Mucosa of rectum (tissue), 2 donors: Measurements from ENCODE around the gene RPL28.

Experiments used
- H3K27ac ChIP-seq, 2 donors: one replicate each; pipeline ENCODE4 v1.7.0; 2013; ENCODE audit warnings: inconsistent platforms in 2 of 2, low read depth in 2 of 2, low read length in 2 of 2
- H3K27me3 ChIP-seq, 2 donors: one replicate each; pipeline ENCODE4 v1.7.0; 2013; ENCODE audit warnings: low read length in 2 of 2; ENCODE audit not compliant: control insufficient read depth in 2 of 2, insufficient read depth in 2 of 2
- H3K36me3 ChIP-seq, 2 donors: one replicate each; pipeline ENCODE4 v1.7.0; 2013; ENCODE audit warnings: low read length in 2 of 2; ENCODE audit not compliant: control insufficient read depth in 2 of 2, insufficient read depth in 2 of 2
- H3K4me1 ChIP-seq, 2 donors: one replicate each; pipeline ENCODE4 v1.7.0; 2013; ENCODE audit warnings: low read length in 2 of 2, mild to moderate bottlenecking in 1 of 2; ENCODE audit not compliant: control insufficient read depth in 2 of 2, insufficient read depth in 2 of 2
- H3K4me3 ChIP-seq, 2 donors: one replicate each; pipeline ENCODE4 v1.7.0; 2013; ENCODE audit warnings: low read length in 2 of 2
- H3K9ac ChIP-seq, 2 donors: one replicate each; pipeline ENCODE4 v1.7.0; 2013; ENCODE audit warnings: low read length in 2 of 2, low read depth in 1 of 2, mild to moderate bottlenecking in 1 of 2
- H3K9me3 ChIP-seq, 2 donors: one replicate each; pipeline ENCODE4 v1.7.0; 2013; ENCODE audit warnings: low read length in 2 of 2; ENCODE audit not compliant: control insufficient read depth in 2 of 2
- donor health status: healthy.
- donor health status: Normal muscosa, but diverticular disease.

RPL28 gene

DNA sequence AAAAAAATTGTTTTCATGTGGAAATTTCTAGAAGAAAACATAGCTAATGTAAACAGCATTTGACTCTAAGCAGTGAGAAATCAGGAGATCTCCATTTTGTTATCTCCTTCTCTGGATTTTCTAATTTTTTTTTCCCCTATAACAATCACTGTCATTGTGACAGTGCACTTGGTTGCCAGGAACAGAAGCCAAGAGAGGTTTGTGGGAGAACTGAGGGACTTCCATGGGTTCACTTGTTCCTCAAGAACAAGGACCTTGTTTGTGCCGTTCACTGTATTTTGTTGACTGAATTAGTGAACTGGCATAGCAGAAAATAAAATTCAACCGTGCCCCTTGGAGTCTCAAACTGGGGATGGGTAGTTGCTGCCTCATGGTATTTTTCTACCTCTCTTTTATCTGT lies 40.3 kb downstream of the RPL28 start:
- no peak overlapping the region for H3K4me3 ChIP-seq
- H3K27ac ChIP-seq = no peak overlapping the region

DNA sequence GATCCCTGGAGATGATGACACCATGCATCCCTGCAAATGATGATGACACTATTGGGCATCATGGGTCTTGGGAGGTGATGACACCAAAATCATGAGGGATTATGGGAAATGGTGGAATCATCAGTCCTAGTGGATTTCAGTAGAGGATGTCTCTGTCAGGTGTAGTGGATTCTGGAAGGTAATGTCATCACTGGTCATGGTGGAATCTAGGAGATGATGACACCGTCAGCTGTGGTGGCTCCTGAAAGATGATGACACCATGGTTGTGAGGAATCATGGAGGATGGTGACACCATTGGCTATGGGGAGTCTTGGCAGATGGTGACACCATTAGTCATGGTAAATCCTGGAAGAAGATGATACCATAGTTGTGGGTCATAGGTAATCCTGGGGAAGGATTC lies 45.5 kb downstream of the RPL28 start:
- Histone ChIP-seq H3K27me3 (peaks cover 22% of the 10 kb centered on the region in 2 donors), H3K36me3 (no peaks in the 10 kb centered on the region), H3K9me3 (no peaks in the 10 kb centered on the region), H3K27ac (no peak overlapping the region), H3K9ac (no peak overlapping the region), H3K4me1 (no peaks in the 10 kb centered on the region), H3K4me3 (no peak overlapping the region)

More for the DNA sequence above, 40.3 kb downstream of the RPL28 start:
- Histone ChIP-seq H3K9me3 (no peaks in the 10 kb centered on the region), H3K9ac (no peak overlapping the region), H3K27me3 (peaks cover 2 to 12% of the 10 kb centered on the region in 2 donors), H3K36me3 (no peaks in the 10 kb centered on the region), H3K4me1 (no peaks in the 10 kb centered on the region)

DNA sequence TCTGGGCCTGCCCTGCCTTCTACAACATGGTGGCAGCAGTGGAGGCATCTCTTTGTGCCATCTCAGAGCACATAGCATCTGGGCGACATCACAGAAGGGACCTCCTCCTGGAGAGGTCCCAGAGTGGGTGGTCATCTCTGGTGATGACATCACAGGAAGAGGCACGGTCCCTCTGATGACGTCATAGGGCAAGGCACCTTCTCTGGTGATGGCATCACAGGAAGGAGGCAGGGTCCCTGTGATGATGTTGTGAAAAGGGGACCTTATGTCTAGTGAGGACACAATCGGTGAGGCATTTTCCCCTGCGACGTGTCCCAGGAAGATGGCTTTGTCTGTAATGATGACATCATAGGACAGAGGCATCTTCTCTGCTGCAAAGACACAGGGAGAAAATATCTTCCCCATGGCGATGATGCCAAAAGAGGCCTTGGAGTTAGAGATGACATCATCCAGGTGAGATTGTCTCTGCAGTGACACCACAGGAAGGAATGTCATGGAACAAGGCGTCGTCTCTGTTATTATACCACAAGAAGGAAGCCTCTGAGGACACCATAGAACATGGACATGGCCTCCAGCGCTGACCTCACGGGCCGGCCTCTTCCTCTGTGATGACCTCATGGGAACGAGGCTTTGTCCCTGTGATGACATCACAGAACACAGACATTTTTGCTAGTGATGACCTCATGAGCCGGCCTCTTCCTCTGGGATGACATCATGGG lies 46.7 kb downstream of the RPL28 start:
- H3K27me3 ChIP-seq = peaks cover 22 to 23% of the 10 kb centered on the region in 2 donors
- no peaks in the 10 kb centered on the region for H3K36me3 ChIP-seq
- H3K9ac ChIP-seq = no peak overlapping the region
- no peak overlapping the region for H3K4me3 ChIP-seq
- H3K27ac ChIP-seq = no peak overlapping the region
- no peaks in the 10 kb centered on the region for H3K4me1 ChIP-seq
- no peaks in the 10 kb centered on the region for H3K9me3 ChIP-seq

DNA sequence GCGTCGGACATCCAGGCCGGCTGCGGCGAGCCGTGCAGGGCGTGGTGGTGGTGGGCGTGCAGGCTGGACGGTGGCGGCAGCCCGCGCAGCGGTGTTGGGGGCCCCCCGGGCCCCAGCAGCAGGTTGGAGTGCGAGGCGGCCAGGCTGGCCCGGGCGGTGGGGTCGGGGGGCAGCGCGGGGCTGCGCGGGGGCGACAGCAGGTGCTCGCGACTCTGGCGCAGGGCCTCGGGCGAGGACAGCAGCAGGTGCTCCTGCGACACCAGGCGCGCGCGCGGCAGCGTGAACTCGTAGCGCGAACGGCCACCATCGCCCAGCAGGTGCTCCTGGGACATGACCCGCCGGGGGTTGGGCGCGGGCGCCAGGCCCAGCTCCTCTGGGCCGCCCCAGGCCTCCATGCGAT lies 47.6 kb downstream of the RPL28 start:
- Histone ChIP-seq H3K4me1 (no peaks in the 10 kb centered on the region), H3K9me3 (no peaks in the 10 kb centered on the region), H3K9ac (no peak overlapping the region), H3K27ac (no peak overlapping the region), H3K27me3 (peaks cover 21 to 27% of the 10 kb centered on the region in 2 donors), H3K4me3 (no peak overlapping the region), H3K36me3 (no peaks in the 10 kb centered on the region)

DNA sequence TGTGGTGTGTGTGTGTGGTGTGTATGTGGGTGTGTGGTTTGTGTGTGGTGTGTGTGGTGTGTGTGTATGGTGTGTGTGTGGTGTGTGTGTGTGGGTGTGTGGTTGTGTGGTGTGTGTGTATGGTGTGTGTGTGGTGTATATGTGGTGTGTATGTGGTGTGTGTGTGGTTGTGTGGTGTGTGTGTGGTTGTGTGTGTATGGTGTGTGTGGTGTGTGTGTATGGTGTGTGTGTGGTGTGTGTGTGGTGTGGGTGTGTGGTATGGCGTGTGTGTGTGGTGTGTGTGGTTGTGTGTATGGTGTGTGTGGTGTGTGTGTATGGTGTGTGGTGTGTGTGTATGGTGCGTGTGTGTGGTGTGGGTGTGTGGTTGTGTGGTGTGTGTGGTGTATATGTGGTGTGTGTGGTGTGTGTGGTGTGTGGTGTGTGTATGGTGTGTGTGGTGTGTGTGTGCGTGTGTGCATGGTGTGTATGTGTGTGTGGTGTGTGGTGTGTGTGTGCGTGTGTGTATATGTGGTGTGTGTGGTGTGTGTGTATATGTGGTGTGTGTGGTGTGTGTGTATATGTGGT lies 48.7 kb downstream of the RPL28 start:
- Histone ChIP-seq H3K36me3 (no peaks in the 10 kb centered on the region), H3K27me3 (peaks cover 25 to 35% of the 10 kb centered on the region in 2 donors), H3K4me3 (no peak overlapping the region), H3K4me1 (no peaks in the 10 kb centered on the region), H3K27ac (no peak overlapping the region), H3K9me3 (no peaks in the 10 kb centered on the region), H3K9ac (no peak overlapping the region)

DNA sequence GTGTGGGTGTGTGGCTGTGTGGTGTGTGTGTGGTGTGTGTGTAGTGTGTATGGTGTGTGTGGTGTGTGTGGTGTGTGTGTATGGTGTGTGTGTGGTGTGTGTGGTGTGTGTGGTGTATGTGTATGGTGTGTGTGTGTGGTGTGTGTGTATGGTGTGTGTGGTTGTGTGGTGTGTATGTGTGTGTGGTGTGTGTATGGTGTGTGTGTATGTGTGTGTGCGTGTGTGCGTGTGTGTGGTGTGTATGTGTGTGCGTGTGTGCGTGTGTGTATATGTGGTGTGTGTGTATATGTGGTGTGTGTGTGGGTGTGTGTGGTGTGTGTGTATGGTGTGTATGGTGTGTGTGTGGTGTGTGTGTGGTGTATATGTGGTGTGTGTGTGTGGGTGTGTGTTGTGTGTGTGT lies 49.3 kb downstream of the RPL28 start:
- Histone ChIP-seq H3K9ac (no peak overlapping the region), H3K27me3 (peaks cover 26 to 39% of the 10 kb centered on the region in 2 donors), H3K4me3 (no peak overlapping the region), H3K36me3 (no peaks in the 10 kb centered on the region), H3K9me3 (no peaks in the 10 kb centered on the region), H3K4me1 (no peaks in the 10 kb centered on the region), H3K27ac (no peak overlapping the region)

DNA sequence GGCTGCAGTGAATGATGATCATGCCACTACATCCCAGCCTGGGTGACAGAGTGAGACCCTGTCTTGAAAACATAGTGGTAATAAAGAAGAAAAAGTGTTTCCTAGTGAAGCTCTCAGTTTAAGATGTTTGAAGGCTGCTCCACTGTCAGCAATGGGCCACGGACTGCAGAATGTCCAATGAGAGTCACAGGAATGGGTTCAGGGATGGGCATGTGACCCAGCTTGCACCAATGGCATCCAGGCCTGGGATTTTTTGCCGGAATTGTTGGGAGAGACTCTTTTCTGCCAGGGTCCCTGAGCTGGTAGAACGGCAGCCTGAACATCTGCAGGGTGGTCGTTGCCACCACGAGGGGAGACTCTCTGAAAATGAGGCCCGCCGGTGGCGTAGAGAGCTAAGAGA lies 51.1 kb downstream of the RPL28 start:
- no peaks in the 10 kb centered on the region for H3K9me3 ChIP-seq
- no peak overlapping the region for H3K9ac ChIP-seq
- H3K36me3 ChIP-seq = no peaks in the 10 kb centered on the region
- H3K4me3 ChIP-seq = no peak overlapping the region
- H3K4me1 ChIP-seq = peaks cover 0 to under 1% of the 10 kb centered on the region in 2 donors
- peaks cover 32 to 47% of the 10 kb centered on the region in 2 donors for H3K27me3 ChIP-seq
- no peak overlapping the region for H3K27ac ChIP-seq

DNA sequence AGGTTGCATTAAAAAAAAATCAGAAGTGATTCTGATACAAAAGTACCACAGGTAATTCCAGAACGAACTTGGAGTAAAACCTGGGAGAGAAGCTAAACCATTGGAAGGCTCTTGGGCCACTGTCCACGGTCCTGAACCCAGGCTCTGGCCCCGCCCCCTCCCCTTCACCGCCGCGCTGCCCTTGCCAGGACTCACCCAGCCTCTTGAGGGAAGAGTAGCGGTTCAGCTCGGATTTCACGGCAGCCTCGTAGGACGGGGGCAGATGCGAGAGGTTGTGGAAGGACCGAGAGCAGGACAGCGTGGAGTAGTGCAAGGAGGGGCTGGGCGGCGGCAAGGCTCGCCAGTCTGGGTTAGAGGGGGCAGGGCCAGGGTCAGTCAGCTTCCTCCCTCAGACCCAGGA lies 51.7 kb downstream of the RPL28 start:
- no peak overlapping the region for H3K27ac ChIP-seq
- no peak overlapping the region for H3K9ac ChIP-seq
- no peak overlapping the region for H3K4me3 ChIP-seq
- H3K9me3 ChIP-seq = no peaks in the 10 kb centered on the region
- peaks cover 0 to 2% of the 10 kb centered on the region in 2 donors for H3K4me1 ChIP-seq
- H3K27me3 ChIP-seq = peaks cover 32 to 42% of the 10 kb centered on the region in 2 donors
- no peaks in the 10 kb centered on the region for H3K36me3 ChIP-seq

DNA sequence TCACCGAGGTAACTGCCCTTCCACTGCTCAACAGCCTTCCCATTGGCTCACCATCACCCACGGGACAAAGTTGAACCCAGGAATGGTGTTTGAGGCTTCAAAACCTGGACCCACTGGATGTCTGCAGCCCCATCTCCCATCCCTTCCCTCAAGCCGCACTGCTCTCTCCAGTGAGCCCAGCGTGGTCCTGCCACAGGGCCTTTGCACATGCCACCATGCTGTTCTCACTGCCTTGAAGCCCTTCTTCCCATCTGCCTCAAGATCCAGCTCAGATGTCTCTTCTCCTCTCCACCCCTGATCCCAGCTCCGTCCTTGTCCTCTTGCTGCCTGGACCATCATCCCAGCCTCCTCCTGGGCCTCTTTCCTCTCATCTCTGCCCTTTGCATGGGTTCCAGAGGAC lies 53.3 kb downstream of the RPL28 start:
- no peak overlapping the region for H3K9ac ChIP-seq
- H3K4me3 ChIP-seq = no peak overlapping the region
- H3K36me3 ChIP-seq = no peaks in the 10 kb centered on the region
- no peaks in the 10 kb centered on the region for H3K9me3 ChIP-seq
- H3K27me3 ChIP-seq = peaks cover 29 to 43% of the 10 kb centered on the region in 2 donors
- no peak overlapping the region for H3K27ac ChIP-seq
- peaks cover 0 to 2% of the 10 kb centered on the region in 2 donors for H3K4me1 ChIP-seq

DNA sequence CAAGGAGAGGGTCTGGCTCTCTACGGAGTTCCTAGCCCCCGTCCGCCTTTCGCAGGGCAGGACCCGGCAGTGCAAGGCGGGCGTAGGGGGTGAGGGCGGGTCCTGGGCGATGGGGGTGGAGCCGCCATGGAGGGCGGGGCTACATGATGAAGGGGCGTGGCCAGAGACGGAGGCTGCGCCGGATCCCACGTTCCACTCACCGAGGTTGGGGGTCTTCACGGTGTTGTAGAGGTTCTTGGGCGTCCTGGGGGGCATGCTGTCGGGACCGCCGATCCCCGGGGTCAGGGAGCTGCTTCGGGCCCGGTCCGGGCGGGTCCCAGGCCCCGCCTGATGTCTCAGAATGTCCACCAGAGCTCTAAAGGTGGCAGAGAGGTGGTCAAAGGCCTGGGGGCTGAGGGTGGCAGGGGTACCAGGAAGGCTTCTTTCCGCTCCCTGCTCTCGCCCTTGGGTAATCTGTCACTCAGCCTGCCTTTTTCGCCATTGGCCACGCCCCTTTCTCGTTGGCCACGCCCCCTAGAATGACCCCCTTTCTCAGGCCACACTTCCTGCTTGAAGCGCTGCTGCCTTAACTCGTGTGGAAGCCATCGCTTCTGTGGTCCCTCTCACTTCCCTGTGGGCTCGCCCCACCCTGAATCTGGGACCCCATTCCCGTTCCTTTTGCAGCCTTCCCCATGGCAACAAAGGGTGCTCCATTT lies 54.8 kb downstream of the RPL28 start:
- H3K27me3 ChIP-seq = peaks cover 36 to 54% of the 10 kb centered on the region in 2 donors
- H3K9ac ChIP-seq = no peak overlapping the region
- H3K9me3 ChIP-seq = no peaks in the 10 kb centered on the region
- no peak overlapping the region for H3K27ac ChIP-seq
- H3K4me1 ChIP-seq = peaks cover 0 to 2% of the 10 kb centered on the region in 2 donors
- no peaks in the 10 kb centered on the region for H3K36me3 ChIP-seq
- no peak overlapping the region for H3K4me3 ChIP-seq
